COLO668 (cell line): Measurements from ENCODE around the gene IKZF4.
A peak's percentile ranks its signal among the peaks of the same experiment; 100 is the strongest.
"Not testable (repeated sequence)": the region's sequence is repeated elsewhere in the genome, so short reads cannot be mapped to it uniquely, and the experiment has no call there.

ENCODE experiments used
- DNase-seq: peaks from one replicate; lab custom pipeline; 2025; ENCODE audit not compliant: unreplicated experiment; lab: John Stamatoyannopoulos, UW

IKZF4 gene

GRCh38 chr12:56020423-56021184 lies at the start of gene IKZF4:
Gene IKZF4 (plus strand): TSS chr12:56021043. CDS start chr12:56021494, 451 bp downstream.
- DNase-seq = no peak

GRCh38 chr12:55972042-55972441 lies 48.8 kb upstream of the IKZF4 start:
- DNase-seq = no peak

- DNase-seq = no peak
Observed at GRCh38 chr12:55972456-55972855, 48.4 kb upstream of the IKZF4 start.

GRCh38 chr12:55972911-55973598 lies 47.8 kb upstream of the IKZF4 start:
- peak; percentile 14 for DNase-seq

- peak; percentile 94 for DNase-seq
Observed at GRCh38 chr12:55973599-55974307, 47.1 kb upstream of the IKZF4 start, which contains the start of gene RAB5B. Gene RAB5B (plus strand): TSS chr12:55974078. CDS start chr12:55986961, 12,883 bp downstream.

- peak; percentile 31 for DNase-seq
Observed at GRCh38 chr12:55974308-55974730, 46.5 kb upstream of the IKZF4 start.

GRCh38 chr12:55978393-55978792 lies 42.5 kb upstream of the IKZF4 start:
- DNase-seq = no peak

- no peak for DNase-seq
Observed at GRCh38 chr12:55979069-55979468, 41.8 kb upstream of the IKZF4 start.

GRCh38 chr12:55981882-55982281 lies 39.0 kb upstream of the IKZF4 start:
- DNase-seq = not testable (repeated sequence)

- DNase-seq = no peak
Observed at GRCh38 chr12:55982319-55982936, 38.4 kb upstream of the IKZF4 start.

- DNase-seq = no peak
Observed at GRCh38 chr12:55983232-55983842, 37.5 kb upstream of the IKZF4 start.

- DNase-seq = no peak
Observed at GRCh38 chr12:55984861-55985260, 36.0 kb upstream of the IKZF4 start.

GRCh38 chr12:55985341-55985740 lies 35.5 kb upstream of the IKZF4 start:
- no peak for DNase-seq

GRCh38 chr12:55985976-55986375 lies 34.9 kb upstream of the IKZF4 start:
- not testable (repeated sequence) for DNase-seq

GRCh38 chr12:55991110-55991509 lies 29.7 kb upstream of the IKZF4 start:
- DNase-seq = no peak

GRCh38 chr12:55993230-55993853 lies 27.5 kb upstream of the IKZF4 start:
- no peak for DNase-seq

- DNase-seq = no peak
Observed at GRCh38 chr12:55995366-55995765, 25.5 kb upstream of the IKZF4 start.

GRCh38 chr12:55996201-55996714 lies 24.6 kb upstream of the IKZF4 start:
- peak; percentile 20 for DNase-seq

- peak; percentile 85 for DNase-seq
Observed at GRCh38 chr12:55996715-55997534, 23.9 kb upstream of the IKZF4 start, which contains the start of gene SUOX. Gene SUOX (plus strand): TSS chr12:55997276. CDS start chr12:56002222, 4,946 bp downstream.
